Left ventricle myocardium inferior (tissue), 1 donor: ENCODE results near the gene TMEM106C. TPM values are rescaled to one million over a fixed set of nuclear protein-coding genes. Genes with fewer than 3 reads are reported as not detected.
"Not testable (repeated sequence)": the region's sequence is repeated elsewhere in the genome, so short reads cannot be mapped to it uniquely, and the experiment has no call there.

ENCODE experiments used
- DNase-seq: peaks from one replicate; pipeline ENCODE4 v3.0.0-alpha.2; 2020
- H3K27ac ChIP-seq: fragments of 200-600 bp; replicated peaks from 2 replicates; pipeline ENCODE4 v1.8.0; 2021
- H3K27me3 ChIP-seq: fragments of 200-600 bp; 2 replicates; pipeline ENCODE4 v1.8.0; 2021; ENCODE audit warnings: low read depth
- H3K36me3 ChIP-seq: fragments of 200-600 bp; 2 replicates; pipeline ENCODE4 v1.8.0; 2021
- H3K4me1 ChIP-seq: fragments of 200-600 bp; 2 replicates; pipeline ENCODE4 v1.8.0; 2021
- H3K4me3 ChIP-seq: fragments of 200-600 bp; 2 replicates; pipeline ENCODE4 v1.8.0; 2021; ENCODE audit warnings: mild to moderate bottlenecking, moderate library complexity
- H3K9me3 ChIP-seq: fragments of 200-600 bp; replicated peaks from 2 replicates; pipeline ENCODE4 v1.8.0; 2021
- intact Hi-C: fragments of 100-400 bp; cut with micrococcal nuclease; formaldehyde crosslinking; loops from one replicate; pipeline ENCODE4 v1.11.0; 2022
- total RNA-seq: library from RNA; stranded (reverse); fragmentation: NEBNext Ultra II Directional; extraction: Animal tissue kit (Norgen Biotek cat#: 25700); gene quantifications from one replicate; pipeline ENCODE4 v1.2.1, GENCODE V29; 2021
- TF ChIP-seq, protein P1 (sequence below): fragments of 200-600 bp; IDR thresholded peaks from 2 replicates; pipeline ENCODE4 v1.8.0; 2021; ENCODE audit warnings: antibody characterized with exemption, mild to moderate bottlenecking, borderline replicate concordance
- donor health status: DM: no; HTN: yes; CAD: no; lungs with severe emphysema.

The TMEM106C gene
- total RNA-seq, 1 donor from 2014 or later = 48.1 TPM

DNA sequence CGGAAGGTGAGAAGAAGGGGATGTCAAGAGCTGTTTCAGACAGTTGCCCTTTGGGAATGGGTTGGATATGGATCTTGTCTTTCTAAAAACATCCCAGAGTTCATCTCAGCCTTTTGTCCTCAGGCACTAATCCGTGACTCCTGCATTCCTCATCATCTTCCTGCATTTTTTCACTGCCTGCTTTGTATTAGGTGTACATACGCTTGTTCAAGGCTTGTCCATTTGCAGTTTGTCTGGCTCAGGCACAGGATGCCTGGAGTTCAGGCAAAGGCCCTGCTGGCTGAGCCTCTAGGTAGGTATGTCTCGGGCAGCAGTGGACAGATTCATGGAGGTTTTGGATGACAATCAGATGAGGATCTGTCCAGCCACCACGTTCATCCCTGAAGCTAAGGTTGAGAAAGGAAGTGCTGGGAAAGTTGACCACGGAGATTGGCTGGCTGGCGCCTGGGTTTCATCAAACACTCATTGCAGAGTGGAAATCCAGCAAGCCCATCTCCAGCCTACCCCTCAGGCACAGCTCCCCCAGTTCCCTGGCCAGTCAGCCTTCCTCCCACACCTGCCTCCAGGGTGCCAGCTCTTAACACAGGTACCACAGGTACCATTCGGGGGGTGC, 12.4 kb upstream of the TMEM106C start:
- H3K27ac ChIP-seq = no peak overlapping the region
- no peak overlapping the region for H3K4me3 ChIP-seq
- no peaks in the 10 kb centered on the region for H3K36me3 ChIP-seq
- no peaks in the 10 kb centered on the region for H3K27me3 ChIP-seq
- no peak for DNase-seq
- intact Hi-C loops = no loop called here
- H3K4me1 ChIP-seq = peaks cover 4% of the 10 kb centered on the region
- no peaks in the 10 kb centered on the region for H3K9me3 ChIP-seq
- TF ChIP-seq, protein P1, sequence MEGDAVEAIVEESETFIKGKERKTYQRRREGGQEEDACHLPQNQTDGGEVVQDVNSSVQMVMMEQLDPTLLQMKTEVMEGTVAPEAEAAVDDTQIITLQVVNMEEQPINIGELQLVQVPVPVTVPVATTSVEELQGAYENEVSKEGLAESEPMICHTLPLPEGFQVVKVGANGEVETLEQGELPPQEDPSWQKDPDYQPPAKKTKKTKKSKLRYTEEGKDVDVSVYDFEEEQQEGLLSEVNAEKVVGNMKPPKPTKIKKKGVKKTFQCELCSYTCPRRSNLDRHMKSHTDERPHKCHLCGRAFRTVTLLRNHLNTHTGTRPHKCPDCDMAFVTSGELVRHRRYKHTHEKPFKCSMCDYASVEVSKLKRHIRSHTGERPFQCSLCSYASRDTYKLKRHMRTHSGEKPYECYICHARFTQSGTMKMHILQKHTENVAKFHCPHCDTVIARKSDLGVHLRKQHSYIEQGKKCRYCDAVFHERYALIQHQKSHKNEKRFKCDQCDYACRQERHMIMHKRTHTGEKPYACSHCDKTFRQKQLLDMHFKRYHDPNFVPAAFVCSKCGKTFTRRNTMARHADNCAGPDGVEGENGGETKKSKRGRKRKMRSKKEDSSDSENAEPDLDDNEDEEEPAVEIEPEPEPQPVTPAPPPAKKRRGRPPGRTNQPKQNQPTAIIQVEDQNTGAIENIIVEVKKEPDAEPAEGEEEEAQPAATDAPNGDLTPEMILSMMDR = no peak

DNA sequence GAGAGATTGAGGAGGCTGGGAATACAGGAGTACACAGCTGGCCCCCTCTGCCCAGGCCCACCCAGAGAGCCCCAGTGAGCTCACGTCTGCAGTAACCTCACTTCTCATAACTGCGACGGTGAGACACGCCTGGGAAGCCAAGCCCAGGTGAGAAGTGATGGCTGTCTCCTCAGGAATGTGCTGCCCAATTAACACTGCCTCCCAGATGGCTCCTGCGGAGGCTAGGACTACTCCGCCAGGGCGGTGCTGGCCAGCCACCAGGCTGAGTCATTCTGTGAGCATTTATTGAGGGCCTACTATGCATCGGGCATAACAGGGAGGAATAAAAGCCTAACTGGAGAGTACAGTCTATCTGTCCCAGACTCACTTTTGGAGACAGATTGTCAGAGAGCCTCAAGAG, 9.3 kb upstream of the TMEM106C start:
- intact Hi-C loops = no loop called here
- H3K27me3 ChIP-seq = peaks cover 9% of the 10 kb centered on the region
- peaks cover 3% of the 10 kb centered on the region for H3K4me1 ChIP-seq
- H3K9me3 ChIP-seq = no peaks in the 10 kb centered on the region
- TF ChIP-seq, protein P1 = no peak
- no peak overlapping the region for H3K27ac ChIP-seq
- DNase-seq = no peak
- H3K36me3 ChIP-seq = no peaks in the 10 kb centered on the region
- no peak overlapping the region for H3K4me3 ChIP-seq

DNA sequence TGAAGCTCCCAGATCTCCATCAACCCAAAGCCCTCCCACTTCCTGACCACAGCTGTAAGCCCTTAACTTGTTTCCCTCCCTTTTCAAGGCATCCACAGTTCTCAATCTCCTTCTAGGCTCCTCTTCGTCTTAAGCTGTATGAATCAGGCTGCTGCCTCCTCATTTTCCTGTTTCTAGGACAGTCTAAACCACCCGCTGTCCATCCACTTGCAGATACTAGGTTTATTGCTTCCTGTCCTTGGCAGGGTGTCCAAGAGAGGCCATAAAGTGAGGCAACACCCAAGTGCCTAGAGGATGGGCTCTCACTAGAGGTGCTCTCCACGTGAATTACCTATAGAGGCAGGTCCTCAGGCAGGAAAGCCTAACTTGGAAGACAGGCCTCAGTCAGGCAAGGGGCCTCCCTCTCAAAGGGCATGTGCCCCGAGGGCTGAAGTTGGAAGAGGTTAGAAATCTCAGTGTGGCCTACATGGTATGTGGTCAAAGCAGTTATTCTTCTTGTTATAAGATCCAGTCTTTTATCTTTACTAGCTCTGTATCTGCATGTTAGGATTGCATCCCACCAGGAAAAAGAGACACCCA, 8.8 kb upstream of the TMEM106C start:
- intact Hi-C loops = no loop called here

DNA sequence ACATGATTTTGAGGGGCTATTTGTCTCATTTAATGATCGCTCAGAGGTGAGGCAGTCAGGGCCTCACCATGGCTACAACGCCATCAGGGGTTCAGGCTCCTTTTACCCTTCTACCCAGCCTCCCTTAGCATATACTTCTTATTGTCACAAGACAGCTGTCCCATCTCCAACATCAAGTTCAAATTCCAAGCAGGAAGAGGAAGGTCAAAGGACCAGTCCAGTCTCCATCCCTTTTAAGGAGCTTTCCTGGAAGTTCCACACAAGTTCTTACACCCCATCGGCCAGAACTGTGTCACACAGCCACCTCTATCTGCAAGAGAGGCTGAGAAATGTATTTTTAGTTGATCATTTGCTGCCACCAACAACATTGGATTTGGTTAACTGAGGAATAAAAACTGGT, 8.3 kb upstream of the TMEM106C start:
- intact Hi-C loops = no loop called here
- TF ChIP-seq, protein P1 = no peak
- DNase-seq = no peak

More for the DNA sequence above, 8.8 kb upstream of the TMEM106C start:
- Histone ChIP-seq H3K4me1 (no peaks in the 10 kb centered on the region), H3K9me3 (no peaks in the 10 kb centered on the region), H3K27me3 (peaks cover 9% of the 10 kb centered on the region), H3K36me3 (no peaks in the 10 kb centered on the region), H3K4me3 (no peak overlapping the region), H3K27ac (no peak overlapping the region)
- no peak for DNase-seq
- TF ChIP-seq, protein P1 = no peak

DNA sequence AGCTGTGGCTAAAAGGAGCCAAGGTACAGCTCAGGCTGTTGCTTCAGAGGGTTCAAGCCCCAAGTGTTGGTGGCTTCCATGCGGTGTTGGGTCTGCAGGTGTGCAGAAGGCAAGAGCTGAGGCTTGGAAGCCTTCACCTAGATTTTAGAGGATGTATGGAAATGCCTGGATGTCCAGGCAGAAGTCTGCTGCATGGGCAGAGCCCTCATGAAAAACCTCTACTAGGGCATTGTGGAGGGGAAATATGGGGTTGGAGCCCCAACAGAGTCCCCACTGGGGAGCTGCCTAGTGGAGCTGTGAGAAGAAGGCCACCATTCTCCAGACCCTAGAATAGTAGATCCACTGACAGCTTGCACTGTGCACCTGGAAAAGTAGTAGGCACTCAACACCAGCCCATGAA, 5.7 kb upstream of the TMEM106C start:
- H3K27ac ChIP-seq, H3K4me1 ChIP-seq, H3K36me3 ChIP-seq, DNase-seq, H3K9me3 ChIP-seq, H3K27me3 ChIP-seq, intact Hi-C loops, H3K4me3 ChIP-seq: not testable (repeated sequence)

More for the DNA sequence above, 8.3 kb upstream of the TMEM106C start:
- Histone ChIP-seq H3K4me3 (no peak overlapping the region), H3K27ac (no peak overlapping the region), H3K36me3 (no peaks in the 10 kb centered on the region), H3K9me3 (no peaks in the 10 kb centered on the region), H3K27me3 (peaks cover 9% of the 10 kb centered on the region), H3K4me1 (no peaks in the 10 kb centered on the region)

DNA sequence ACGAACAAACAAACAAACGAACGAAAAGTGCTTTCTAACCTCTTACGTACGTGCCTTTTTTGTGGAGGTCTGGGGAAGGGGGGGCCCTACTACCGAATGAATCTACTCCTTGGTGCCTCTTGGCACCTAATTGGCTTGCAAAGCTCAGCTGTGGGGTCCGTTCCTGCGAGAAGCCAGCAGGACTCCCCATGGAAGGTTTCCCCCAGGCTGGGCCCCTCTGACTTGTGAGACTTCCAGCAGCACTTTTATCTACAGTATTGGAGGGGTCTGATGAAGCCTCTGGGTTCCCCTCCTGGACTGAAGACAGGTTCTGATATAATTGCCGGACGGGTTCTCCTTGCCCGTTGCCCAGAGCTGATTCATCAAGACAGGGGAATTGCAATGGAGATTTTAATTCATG, 1.2 kb upstream of the TMEM106C start:
- H3K27me3 ChIP-seq = peaks cover 8% of the 10 kb centered on the region
- DNase-seq = no peak

More for the DNA sequence above, 1.2 kb upstream of the TMEM106C start:
- Histone ChIP-seq H3K9me3 (no peaks in the 10 kb centered on the region), H3K27ac (no peak overlapping the region), H3K4me1 (peaks cover 42% of the 10 kb centered on the region), H3K36me3 (no peaks in the 10 kb centered on the region), H3K4me3 (no peak overlapping the region)
- TF ChIP-seq, protein P1 = no peak
- intact Hi-C loops = no loop called here
